Adrenal gland (tissue), 19 donors: ENCODE results near the gene SLC39A7. TPM values are rescaled to one million over a fixed set of nuclear protein-coding genes. Genes with fewer than 3 reads are reported as not detected.

Source experiments
- DNase-seq, 7 donors: peaks; one replicate each; pipeline ENCODE4 v3.0.0-alpha.2; 2019 to 2020
- H3K27ac ChIP-seq, 5 donors: fragments of 200-600 bp; sonication (generic) in 4 of 5; 1 replicate in 3 of 5; 2 replicates in 2 of 5; pipeline versions ENCODE4 v1.5.1 to v1.8.0; 2016 to 2020; ENCODE audit warnings: mild to moderate bottlenecking in 1 of 5
- H3K27me3 ChIP-seq: fragments of 200-600 bp; 2 replicates; pipeline ENCODE4 v1.8.0; 2021
- H3K36me3 ChIP-seq, 2 donors: fragments of 200-600 bp; replicated peaks in 1 of 2; 1 replicate in 1 of 2; 2 replicates in 1 of 2; pipeline versions ENCODE4 v1.5.1 to v1.8.0; 2018 to 2022
- H3K4me1 ChIP-seq, 2 donors: fragments of 200-600 bp; replicated peaks in 1 of 2; 1 replicate in 1 of 2; 2 replicates in 1 of 2; pipeline versions ENCODE4 v1.5.1 to v1.8.0; 2018 to 2021
- H3K4me3 ChIP-seq, 4 donors: fragments of 200-600 bp; sonication (generic) in 3 of 4; one replicate each; pipeline ENCODE4 v1.5.1; 2016 to 2018
- H3K9me3 ChIP-seq, 3 donors: fragments of 200-600 bp; sonication (generic) in 1 of 3; replicated peaks in 1 of 3; 1 replicate in 2 of 3; 2 replicates in 1 of 3; pipeline versions ENCODE4 v1.5.1 to v1.8.0; 2016 to 2021
- POLR2A ChIP-seq, 2 donors: fragments of 450-650 bp; IDR thresholded peaks; one replicate each; pipeline ENCODE4 v1.6.1; 2017; ENCODE audit warnings: antibody characterized with exemption in 2 of 2, mild to moderate bottlenecking in 2 of 2, moderate library complexity in 1 of 2
- WGBS, 4 donors: extraction: QIAGEN DNeasy Blood & Tissue Kit in 2 of 4; methylation state at CpG; one replicate each; pipeline versions ENCODE4 v1.1.5 to v1.1.7; 2013 to 2017; 5-methylcytosine and 5-hydroxymethylcytosine counted together
- intact Hi-C, 2 donors: fragments of 100-400 bp; cut with DNase I; formaldehyde crosslinking; loops; one replicate each; pipeline versions ENCODE4 v1.14.1 to v1.15.0; 2022 to 2023
- long read RNA-seq, 10 donors: library from polyadenylated mRNA in 3 of 10; unstranded in 2 of 10; stranded (forward) in 1 of 10; transcript quantifications; one replicate each; pipeline ENCODE4 v2.0.0 and lab custom pipeline, GENCODE V29; 2021 to 2026
- polyA plus RNA-seq, 3 donors: library from polyadenylated mRNA; stranded (reverse); fragments of 200-250 nt in 2 of 3; fragments of 350-450 nt in 1 of 3; fragmentation: Illumina TruSeq in 1 of 3; extraction: RNeasy Lipid Tissue Mini Kit (QIAGEN cat#74804) in 1 of 3; gene quantifications; one replicate each; pipeline ENCODE4 v1.2.3, GENCODE V29; 2013 to 2014
- total RNA-seq, 9 donors: library from RNA; depleted of rRNA in 4 of 9; stranded (reverse); fragments of >200 nt in 4 of 9; fragments of 120-200 nt in 1 of 9; fragmentation: NEBNext Ultra II Directional in 1 of 9; extraction: Animal tissue kit (Norgen Biotek cat#: 25700) in 1 of 9; gene quantifications; one replicate each; pipeline versions ENCODE4 v1.1.0 to v1.2.4, GENCODE V29; 2013 to 2023
- TF ChIP-seq, protein P1 (sequence below), 6 experiments: fragments of 450-650 bp in 4 of 6; fragments of 200-600 bp in 2 of 6; sonication (generic) in 1 of 6; IDR thresholded peaks; 1 replicate in 5 of 6; 2 replicates in 1 of 6; pipeline versions ENCODE4 v1.5.1 to v1.8.0; 2016 to 2021; ENCODE audit warnings: antibody characterized with exemption in 6 of 6, mild to moderate bottlenecking in 2 of 6, moderate library complexity in 1 of 6
- donor health status: healthy with polysubstance abuse.
- donor health status: Bipolar disorder and iron deficiency.
- donor health status: DM: yes; HTN: yes; CAD: no.
- donor health status: DM: no; HTN: no; CAD: no.
- donor health status: DM: no; HTN: no; CAD: no.
- donor health status: DM: yes; HTN: yes; CAD: no.

Gene SLC39A7, protein sequence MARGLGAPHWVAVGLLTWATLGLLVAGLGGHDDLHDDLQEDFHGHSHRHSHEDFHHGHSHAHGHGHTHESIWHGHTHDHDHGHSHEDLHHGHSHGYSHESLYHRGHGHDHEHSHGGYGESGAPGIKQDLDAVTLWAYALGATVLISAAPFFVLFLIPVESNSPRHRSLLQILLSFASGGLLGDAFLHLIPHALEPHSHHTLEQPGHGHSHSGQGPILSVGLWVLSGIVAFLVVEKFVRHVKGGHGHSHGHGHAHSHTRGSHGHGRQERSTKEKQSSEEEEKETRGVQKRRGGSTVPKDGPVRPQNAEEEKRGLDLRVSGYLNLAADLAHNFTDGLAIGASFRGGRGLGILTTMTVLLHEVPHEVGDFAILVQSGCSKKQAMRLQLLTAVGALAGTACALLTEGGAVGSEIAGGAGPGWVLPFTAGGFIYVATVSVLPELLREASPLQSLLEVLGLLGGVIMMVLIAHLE
- total RNA-seq (100 to 1,000 TPM in 7 of 9 donors, 10 to 100 TPM in 2; 91.6 to 239 (median 112) TPM), polyA plus RNA-seq (100 to 1,000 TPM in 1 of 3 donors, 10 to 100 TPM in 2; 44.4 to 200 (median 53.3) TPM)
- long read RNA-seq, donor 1, transcript SLC39A7-202 (7 exons, 2,409 nt) = major isoform, 15 of 34 reads
- long read RNA-seq, donor 1, partial matches to known transcripts = 13 of 34 reads
- long read RNA-seq, donor 1, other reads (novel, unspliced or antisense) = 0 of 34 reads
- long read RNA-seq, donor 2, partial matches to known transcripts = 0 of 4 reads
- long read RNA-seq, donor 2, other reads (novel, unspliced or antisense) = 0 of 4 reads
- long read RNA-seq, donor 3, transcript SLC39A7-201 (8 exons, 2,153 nt) = major isoform, 8 of 40 reads
- long read RNA-seq, donor 3, partial matches to known transcripts = 27 of 40 reads
- long read RNA-seq, donor 3, other reads (novel, unspliced or antisense) = 0 of 40 reads
- long read RNA-seq, donor 4, partial matches to known transcripts = 5 of 8 reads
- long read RNA-seq, donor 4, other reads (novel, unspliced or antisense) = 0 of 8 reads
- long read RNA-seq, donor 5, transcript SLC39A7-202 (7 exons, 2,409 nt) = minor isoform, 33 of 98 reads
- long read RNA-seq, donor 5, transcript SLC39A7-201 (8 exons, 2,153 nt) = major isoform, 48 of 98 reads
- long read RNA-seq, donor 5, partial matches to known transcripts = 13 of 98 reads
- long read RNA-seq, donor 5, other reads (novel, unspliced or antisense) = 4 of 98 reads
- long read RNA-seq, donor 6, partial matches to known transcripts = 2 of 3 reads
- long read RNA-seq, donor 6, other reads (novel, unspliced or antisense) = 0 of 3 reads
- long read RNA-seq, donor 7, transcript SLC39A7-201 (8 exons, 2,153 nt) = major isoform, 5 of 10 reads
- long read RNA-seq, donor 7, transcript SLC39A7-202 (7 exons, 2,409 nt) = major isoform, 5 of 10 reads
- long read RNA-seq, donor 7, partial matches to known transcripts = 0 of 10 reads
- long read RNA-seq, donor 7, other reads (novel, unspliced or antisense) = 0 of 10 reads
- long read RNA-seq, donor 8, transcript SLC39A7-202 (7 exons, 2,409 nt) = minor isoform, 7 of 20 reads
- long read RNA-seq, donor 8, transcript SLC39A7-201 (8 exons, 2,153 nt) = major isoform, 13 of 20 reads
- long read RNA-seq, donor 8, partial matches to known transcripts = 0 of 20 reads
- long read RNA-seq, donor 8, other reads (novel, unspliced or antisense) = 0 of 20 reads
- long read RNA-seq, donor 9, partial matches to known transcripts = 0 of 9 reads
- long read RNA-seq, donor 9, other reads (novel, unspliced or antisense) = 0 of 9 reads
- long read RNA-seq, donor 10, transcript SLC39A7-201 (8 exons, 2,153 nt) = minor isoform, 5 of 13 reads
- long read RNA-seq, donor 10, transcript SLC39A7-202 (7 exons, 2,409 nt) = major isoform, 6 of 13 reads
- long read RNA-seq, donor 10, partial matches to known transcripts = 0 of 13 reads
- long read RNA-seq, donor 10, other reads (novel, unspliced or antisense) = 0 of 13 reads

DNA sequence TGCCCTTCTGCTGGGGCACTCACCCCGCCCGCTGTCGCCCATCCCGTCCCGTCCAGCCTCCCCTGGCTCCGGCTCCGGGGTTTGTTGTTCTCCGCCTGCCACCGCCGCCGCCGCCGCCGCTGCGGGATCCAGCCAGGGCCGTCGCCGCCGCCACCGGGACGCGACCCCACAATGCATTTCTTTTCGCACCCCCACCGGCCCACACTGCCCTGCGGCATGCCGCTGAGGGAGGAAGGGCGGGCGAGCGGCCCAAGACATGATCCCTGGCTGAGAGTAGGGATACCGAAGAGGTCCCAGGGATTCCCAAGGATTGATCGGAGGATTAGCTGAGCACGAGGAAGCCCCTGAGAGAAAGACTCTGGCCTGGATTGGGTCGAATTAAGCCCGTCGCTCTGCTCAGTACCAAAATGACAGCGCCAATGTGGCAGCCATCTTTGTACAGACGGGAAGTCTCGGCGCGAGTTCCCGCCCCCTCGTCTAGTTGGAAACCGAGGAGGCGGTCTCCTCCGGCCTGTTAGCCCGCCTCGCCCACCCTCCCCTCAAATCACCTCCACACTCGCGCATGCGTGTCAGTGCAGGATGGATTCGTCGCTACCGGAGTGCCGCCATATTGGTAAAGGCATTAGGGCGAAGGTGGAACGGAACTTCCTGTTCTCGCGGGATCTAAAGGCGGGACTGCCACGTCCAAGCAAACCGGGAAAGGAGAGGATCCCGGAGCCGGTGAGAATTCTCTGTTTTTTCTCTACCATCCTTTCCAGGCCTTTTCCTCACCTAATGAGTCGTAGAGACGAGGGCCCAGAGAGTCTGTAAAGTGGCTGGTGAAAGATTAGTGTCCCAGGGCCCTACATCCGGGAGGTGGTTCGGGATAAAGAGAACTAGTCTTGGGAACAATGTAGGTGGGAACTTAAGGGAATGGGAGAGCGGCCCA lies at the start of gene SLC39A7, which contains the start of gene RXRB:
Gene SLC39A7 (plus strand): TSS at position 649 of the 928 bp plus-strand sequence. CDS start 379 bp downstream, outside the sequence.
Gene RXRB (minus strand): TSS at position 447 of the 928 bp plus-strand sequence. CDS start 189 bp downstream, at position 258.
- no peaks in the 10 kb centered on the region for H3K9me3 ChIP-seq
- H3K4me1 ChIP-seq = peaks cover 35 to 58% of the 10 kb centered on the region in 2 donors
- 0 to 1% (median 1%) methylated on average over 35 to 68 of the region's 68 CpGs for WGBS, 4 donors
- TF ChIP-seq POLR2A (IDR thresholded peaks at IDR 0.05) = peak; percentile 73 to 76
- TF ChIP-seq, protein P1, sequence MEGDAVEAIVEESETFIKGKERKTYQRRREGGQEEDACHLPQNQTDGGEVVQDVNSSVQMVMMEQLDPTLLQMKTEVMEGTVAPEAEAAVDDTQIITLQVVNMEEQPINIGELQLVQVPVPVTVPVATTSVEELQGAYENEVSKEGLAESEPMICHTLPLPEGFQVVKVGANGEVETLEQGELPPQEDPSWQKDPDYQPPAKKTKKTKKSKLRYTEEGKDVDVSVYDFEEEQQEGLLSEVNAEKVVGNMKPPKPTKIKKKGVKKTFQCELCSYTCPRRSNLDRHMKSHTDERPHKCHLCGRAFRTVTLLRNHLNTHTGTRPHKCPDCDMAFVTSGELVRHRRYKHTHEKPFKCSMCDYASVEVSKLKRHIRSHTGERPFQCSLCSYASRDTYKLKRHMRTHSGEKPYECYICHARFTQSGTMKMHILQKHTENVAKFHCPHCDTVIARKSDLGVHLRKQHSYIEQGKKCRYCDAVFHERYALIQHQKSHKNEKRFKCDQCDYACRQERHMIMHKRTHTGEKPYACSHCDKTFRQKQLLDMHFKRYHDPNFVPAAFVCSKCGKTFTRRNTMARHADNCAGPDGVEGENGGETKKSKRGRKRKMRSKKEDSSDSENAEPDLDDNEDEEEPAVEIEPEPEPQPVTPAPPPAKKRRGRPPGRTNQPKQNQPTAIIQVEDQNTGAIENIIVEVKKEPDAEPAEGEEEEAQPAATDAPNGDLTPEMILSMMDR (IDR thresholded peaks at IDR 0.05) = peak in 1 of 6 experiments; percentile 2
- no peaks in the 10 kb centered on the region for H3K27me3 ChIP-seq
- peak; percentile 99 to 100 (median 100) for DNase-seq
- intact Hi-C loops = no loop called here
- peak within 1 kb of the TSS; percentile 92 to 99 (median 98) for H3K27ac ChIP-seq
- H3K36me3 ChIP-seq = peaks cover 0 to 42% of the 10 kb centered on the region in 2 donors
- H3K4me3 ChIP-seq = peak within 1 kb of the TSS; percentile 85 to 96 (median 86)

DNA sequence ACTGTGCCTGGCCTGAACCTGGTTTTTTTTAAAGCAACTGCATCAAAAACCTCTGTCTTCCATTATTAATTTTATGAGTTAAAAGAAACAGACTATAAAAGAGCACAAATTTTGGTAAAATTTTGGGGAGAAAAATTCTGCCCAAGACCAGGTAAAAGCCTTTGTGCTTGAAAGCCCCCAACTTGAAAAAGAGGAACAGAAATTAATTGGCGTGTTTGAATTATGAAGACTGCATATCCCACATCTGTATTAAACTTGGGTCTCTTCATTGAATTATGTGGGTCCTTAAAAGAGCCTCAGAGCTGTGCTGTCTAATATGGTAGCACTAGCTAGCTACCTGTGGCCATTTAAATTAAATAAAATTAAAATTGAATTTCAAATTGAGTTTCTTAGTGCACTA lies 49.6 kb upstream of the SLC39A7 start:
- Histone ChIP-seq H3K4me3 (no peak overlapping the region), H3K9me3 (no peaks in the 10 kb centered on the region), H3K4me1 (no peaks in the 10 kb centered on the region), H3K27me3 (peaks cover 8% of the 10 kb centered on the region), H3K27ac (no peak overlapping the region), H3K36me3 (no peaks in the 10 kb centered on the region)
- WGBS, 4 donors = 81 to 85% (median 82%) methylated on average over 1 of the region's 1 CpG
- no peak for DNase-seq
- intact Hi-C loops = no loop called here
- TF ChIP-seq, protein P1 (IDR thresholded peaks at IDR 0.05) = no peak
- no peak for TF ChIP-seq POLR2A (IDR thresholded peaks at IDR 0.05)

DNA sequence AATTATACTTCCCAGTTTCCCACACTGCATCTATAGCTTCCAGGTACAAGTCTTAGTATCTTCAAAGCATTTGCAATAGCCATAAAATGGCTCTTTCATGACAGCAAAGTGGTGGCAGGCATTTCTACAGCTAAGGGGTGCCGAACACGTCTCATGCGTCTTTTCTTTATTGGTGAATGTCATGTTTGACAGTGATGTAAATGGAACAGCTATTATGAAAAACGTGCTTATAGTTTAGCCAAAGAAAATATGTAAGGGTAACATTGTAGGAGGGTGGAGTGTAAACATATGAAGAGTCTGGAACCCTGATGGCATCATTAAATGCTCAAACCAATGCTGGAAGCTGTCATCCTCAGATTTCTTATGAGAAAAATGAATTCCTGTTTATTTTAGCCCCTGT lies 46.3 kb upstream of the SLC39A7 start:
- Histone ChIP-seq H3K9me3 (no peaks in the 10 kb centered on the region), H3K27me3 (peaks cover 5% of the 10 kb centered on the region), H3K36me3 (no peaks in the 10 kb centered on the region), H3K27ac (no peak overlapping the region), H3K4me1 (no peaks in the 10 kb centered on the region), H3K4me3 (no peak overlapping the region)
- TF ChIP-seq, protein P1 (IDR thresholded peaks at IDR 0.05) = no peak
- no peak for TF ChIP-seq POLR2A (IDR thresholded peaks at IDR 0.05)
- DNase-seq = no peak
- intact Hi-C loops = no loop called here
- 67 to 82% (median 70%) methylated on average over 4 of the region's 4 CpGs for WGBS, 4 donors
